GM12872 (cell line): ENCODE results near the gene CDC42EP5.

Source experiments
- CTCF ChIP-seq: IDR thresholded peaks from 3 replicates; pipeline ENCODE4 v1.5.1; 2011; ENCODE audit warnings: low read depth, mild to moderate bottlenecking, low read length, moderate library complexity; ENCODE audit not compliant: insufficient read depth

Gene CDC42EP5

DNA sequence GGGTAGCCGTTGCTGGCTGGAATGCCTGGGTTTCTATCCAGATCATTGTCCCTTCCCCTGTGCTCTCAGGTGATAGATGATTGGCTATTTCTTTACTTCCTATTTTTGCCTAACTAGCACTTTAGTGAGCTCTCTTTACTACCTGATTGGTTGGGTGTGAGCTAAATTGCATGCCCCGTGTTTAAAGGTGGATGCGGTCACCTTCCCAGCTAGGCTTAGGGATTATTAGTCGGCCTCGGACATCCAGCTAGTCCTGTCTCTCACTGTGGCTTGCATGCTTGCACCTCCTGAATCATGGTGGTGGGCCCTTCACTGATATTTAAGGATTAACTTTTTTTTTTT is 47.7 kb downstream of the CDC42EP5 start:
- no peak for TF ChIP-seq CTCF

- no peak for TF ChIP-seq CTCF
Measured at GRCh38 chr19:54424660-54425381, 48.3 kb downstream of the CDC42EP5 start.

DNA sequence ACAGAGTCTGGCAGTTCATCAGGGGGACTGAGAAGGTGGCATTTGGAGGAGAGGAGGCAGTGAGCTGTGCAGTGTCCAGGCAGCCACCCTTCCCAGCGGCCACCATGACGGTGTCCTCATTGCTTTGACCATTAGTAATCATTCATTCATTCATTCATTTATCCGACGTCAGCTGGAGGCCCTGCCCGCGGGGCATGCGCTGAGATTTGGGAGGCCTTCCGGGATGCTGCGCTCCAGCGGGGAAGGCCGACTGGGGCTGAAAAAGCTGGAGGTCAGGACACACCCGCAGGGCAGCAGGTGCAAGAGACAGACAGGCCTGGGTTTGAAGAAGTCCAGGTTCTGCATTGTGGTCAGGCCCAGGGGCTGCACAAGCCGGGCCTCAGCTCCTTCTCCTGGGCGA is 48.9 kb downstream of the CDC42EP5 start:
- no peak for TF ChIP-seq CTCF

DNA sequence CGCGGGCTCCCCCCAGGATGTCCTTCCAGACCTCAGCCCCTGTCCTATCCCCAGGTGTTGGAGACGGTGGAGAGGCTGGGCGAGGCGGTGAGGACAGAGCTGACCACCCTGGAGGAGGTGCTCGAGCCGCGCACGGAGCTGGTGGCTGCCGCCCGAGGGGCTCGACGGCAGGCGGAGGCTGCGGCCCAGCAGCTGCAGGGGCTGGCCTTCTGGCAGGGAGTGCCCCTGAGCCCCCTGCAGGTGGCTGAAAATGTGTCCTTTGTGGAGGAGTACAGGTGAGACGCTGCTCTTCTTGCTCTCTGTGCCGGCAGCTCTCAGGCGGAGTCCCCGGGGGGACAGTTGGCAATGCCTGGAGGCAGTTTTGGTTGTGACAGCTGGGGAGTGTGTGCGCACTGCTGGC is 51.0 kb downstream of the CDC42EP5 start:
- TF ChIP-seq CTCF: no peak

DNA sequence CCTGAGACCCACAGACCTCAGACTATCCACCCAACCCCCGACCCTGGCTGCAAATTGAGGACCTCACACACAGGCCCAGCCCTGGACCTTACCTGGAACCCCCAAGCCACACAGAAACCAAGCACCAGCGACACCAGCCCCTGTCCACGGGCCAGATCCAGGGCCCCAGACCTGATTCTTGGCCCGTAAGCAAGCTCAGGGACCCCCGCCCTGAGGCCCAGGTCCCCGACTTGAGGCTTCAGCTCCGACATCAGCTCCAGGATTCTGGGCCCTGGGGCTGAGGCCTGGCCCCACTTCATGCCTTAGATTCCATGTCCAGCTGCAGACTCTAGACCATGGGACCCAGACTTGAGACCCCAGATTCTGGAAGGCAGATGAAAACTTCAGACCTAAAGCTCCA is 51.6 kb downstream of the CDC42EP5 start:
- no peak for TF ChIP-seq CTCF

GRCh38 chr19:54421169-54421516 is 52.0 kb downstream of the CDC42EP5 start:
- TF ChIP-seq CTCF: no peak

- no peak for TF ChIP-seq CTCF
Measured at GRCh38 chr19:54420383-54421168, 52.5 kb downstream of the CDC42EP5 start.

DNA sequence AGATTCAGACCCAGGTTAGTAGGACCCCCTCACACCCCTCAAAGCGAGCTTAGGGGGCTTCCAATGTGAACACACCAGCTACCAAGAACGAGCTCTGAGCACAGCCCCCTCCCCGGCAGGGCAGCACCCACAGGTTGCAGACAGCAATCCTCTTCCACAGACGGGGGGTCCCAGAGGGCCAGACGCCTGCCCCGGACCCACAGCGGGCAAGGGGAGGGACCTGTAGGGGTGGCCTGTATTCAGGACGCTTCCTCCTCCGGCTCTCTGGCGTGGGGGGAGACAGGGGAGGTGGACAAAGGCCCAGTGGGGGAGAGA is 53.1 kb downstream of the CDC42EP5 start:
- no peak for TF ChIP-seq CTCF
